C4-2B (cell line): ENCODE results near the gene MCCC1.
"Not testable (repeated sequence)": the region's sequence is repeated elsewhere in the genome, so short reads cannot be mapped to it uniquely, and the experiment has no call there.

ENCODE experiments used
- ZFX ChIP-seq: fragments of 450-650 bp; IDR thresholded peaks from 2 replicates; pipeline ENCODE4 v1.6.1; 2017
- TF ChIP-seq, protein P1 (sequence below): fragments of 450-650 bp; conservative IDR thresholded peaks from 2 replicates; pipeline ENCODE4 v1.5.1; 2017; ENCODE audit warnings: mild to moderate bottlenecking

DNA sequence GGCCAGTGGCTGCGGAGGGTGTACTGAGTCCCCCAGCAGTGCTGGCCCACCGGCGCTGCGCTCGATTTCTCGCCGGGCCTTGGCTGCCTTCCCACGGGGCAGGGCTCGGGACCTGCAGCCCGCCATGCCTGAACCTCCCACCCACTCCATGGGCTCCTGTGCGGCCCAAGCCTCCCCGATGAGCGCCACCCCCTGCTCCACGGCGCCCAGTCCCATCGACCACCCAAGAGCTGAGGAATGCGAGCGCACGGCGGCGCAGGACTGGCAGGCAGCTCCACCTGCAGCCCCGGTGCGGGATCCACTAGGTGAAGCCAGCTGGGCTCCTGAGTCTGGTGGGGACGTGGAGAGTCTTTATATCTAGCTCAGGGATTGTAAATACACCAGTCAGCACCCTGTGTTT, 1.7 kb upstream of the MCCC1 start:
- TF ChIP-seq, protein P1, sequence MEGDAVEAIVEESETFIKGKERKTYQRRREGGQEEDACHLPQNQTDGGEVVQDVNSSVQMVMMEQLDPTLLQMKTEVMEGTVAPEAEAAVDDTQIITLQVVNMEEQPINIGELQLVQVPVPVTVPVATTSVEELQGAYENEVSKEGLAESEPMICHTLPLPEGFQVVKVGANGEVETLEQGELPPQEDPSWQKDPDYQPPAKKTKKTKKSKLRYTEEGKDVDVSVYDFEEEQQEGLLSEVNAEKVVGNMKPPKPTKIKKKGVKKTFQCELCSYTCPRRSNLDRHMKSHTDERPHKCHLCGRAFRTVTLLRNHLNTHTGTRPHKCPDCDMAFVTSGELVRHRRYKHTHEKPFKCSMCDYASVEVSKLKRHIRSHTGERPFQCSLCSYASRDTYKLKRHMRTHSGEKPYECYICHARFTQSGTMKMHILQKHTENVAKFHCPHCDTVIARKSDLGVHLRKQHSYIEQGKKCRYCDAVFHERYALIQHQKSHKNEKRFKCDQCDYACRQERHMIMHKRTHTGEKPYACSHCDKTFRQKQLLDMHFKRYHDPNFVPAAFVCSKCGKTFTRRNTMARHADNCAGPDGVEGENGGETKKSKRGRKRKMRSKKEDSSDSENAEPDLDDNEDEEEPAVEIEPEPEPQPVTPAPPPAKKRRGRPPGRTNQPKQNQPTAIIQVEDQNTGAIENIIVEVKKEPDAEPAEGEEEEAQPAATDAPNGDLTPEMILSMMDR = not testable (repeated sequence)
- not testable (repeated sequence) for TF ChIP-seq ZFX
